Activated CD4-positive, CD25-positive, alpha-beta regulatory T cell (primary cell): Measurements from ENCODE around the gene NR4A2.

ENCODE experiments used
- DNase-seq, 4 experiments: peaks; one replicate each; lab custom pipeline; 2025; lab: John Stamatoyannopoulos, UW

NR4A2 gene

GRCh38 chr2:156332534-156333273 lies at the start of gene NR4A2:
NR4A2 (minus strand) TSS chr2:156332721; CDS start chr2:156330186, 2,535 bp downstream.
- peak; percentile 66 to 79 (median 72) for DNase-seq

GRCh38 chr2:156380117-156380645 lies 47.7 kb upstream of the NR4A2 start:
- DNase-seq = no peak

GRCh38 chr2:156379714-156380113 lies 47.2 kb upstream of the NR4A2 start:
- DNase-seq = no peak

- DNase-seq = no peak
These were observed 46.5 kb upstream of the NR4A2 start for GRCh38 chr2:156379071-156379470.

GRCh38 chr2:156366753-156367152 lies 34.2 kb upstream of the NR4A2 start:
- DNase-seq = no peak

- no peak for DNase-seq
These were observed 30.6 kb upstream of the NR4A2 start for GRCh38 chr2:156363141-156363540.

- DNase-seq = no peak
These were observed 23.7 kb upstream of the NR4A2 start for GRCh38 chr2:156356014-156356754.

GRCh38 chr2:156352911-156353310 lies 20.4 kb upstream of the NR4A2 start:
- DNase-seq = no peak

- DNase-seq = no peak
These were observed 18.0 kb upstream of the NR4A2 start for GRCh38 chr2:156350374-156351142.

GRCh38 chr2:156349605-156350004 lies 17.1 kb upstream of the NR4A2 start:
- no peak for DNase-seq

- DNase-seq = no peak
These were observed 16.6 kb upstream of the NR4A2 start for GRCh38 chr2:156349161-156349560.

- DNase-seq = no peak
These were observed 14.9 kb upstream of the NR4A2 start for GRCh38 chr2:156347431-156347830.

GRCh38 chr2:156346731-156347130 lies 14.2 kb upstream of the NR4A2 start:
- no peak for DNase-seq

GRCh38 chr2:156345582-156345981 lies 13.1 kb upstream of the NR4A2 start:
- DNase-seq = no peak

GRCh38 chr2:156343940-156344301 lies 11.4 kb upstream of the NR4A2 start:
- DNase-seq = no peak

- no peak for DNase-seq
These were observed 10.8 kb upstream of the NR4A2 start for GRCh38 chr2:156343096-156343939.

- peak; percentile 59 to 72 (median 63) for DNase-seq
These were observed 10.0 kb upstream of the NR4A2 start for GRCh38 chr2:156342254-156343095.

- peak; percentile 67 to 76 (median 70) for DNase-seq
These were observed 9.1 kb upstream of the NR4A2 start for GRCh38 chr2:156341452-156342253.

- DNase-seq = no peak
These were observed 8.4 kb upstream of the NR4A2 start for GRCh38 chr2:156340804-156341451.
